ENCODE results near the gene MORN2.

Gene MORN2

DNA sequence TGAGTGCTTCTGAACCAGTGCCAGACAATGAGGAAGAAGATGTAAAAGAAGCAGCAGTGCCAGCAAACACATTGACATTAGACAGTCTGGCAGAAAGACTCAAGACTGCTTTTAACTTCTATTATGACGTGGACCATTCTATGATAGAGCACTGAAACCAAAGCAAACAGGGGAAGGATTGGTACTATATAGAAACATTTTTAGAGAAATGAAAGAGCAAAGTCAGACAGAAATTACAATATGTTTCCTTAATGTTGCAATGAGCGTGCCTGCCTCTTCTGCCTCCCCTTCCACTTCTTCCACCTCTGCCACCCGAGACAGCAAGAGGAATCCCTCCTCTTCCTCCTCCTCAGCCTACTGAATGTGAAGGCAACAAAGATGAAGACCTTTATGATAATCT, 39.8 kb upstream of the MORN2 start:
- H3K9me3 ChIP-seq (ENCODE audit: low read length), result no peaks in the 10 kb centered on the region
- H3K9me2 ChIP-seq (ENCODE audit: low read depth, low read length), result no peaks in the 10 kb centered on the region
- H3K4me3 ChIP-seq (ENCODE audit: low read depth, low read length, poor library complexity, severe bottlenecking), result no peak overlapping the region
- H3K27ac ChIP-seq (ENCODE audit: low read depth, low read length, poor library complexity, severe bottlenecking), result no peak overlapping the region
- no peaks in the 10 kb centered on the region for H3K27me3 ChIP-seq (ENCODE audit: insufficient read depth, low read length)
- peaks cover 25% of the 10 kb centered on the region for H3K36me3 ChIP-seq (ENCODE audit: insufficient read depth, low read length)
- H3K4me2 ChIP-seq (ENCODE audit: low read length), result no peak overlapping the region
- H3K79me2 ChIP-seq (ENCODE audit: insufficient read depth, low read length), result no peaks in the 10 kb centered on the region
- no peak overlapping the region for H3K9ac ChIP-seq (ENCODE audit: low read length)
- TF ChIP-seq, protein P1, sequence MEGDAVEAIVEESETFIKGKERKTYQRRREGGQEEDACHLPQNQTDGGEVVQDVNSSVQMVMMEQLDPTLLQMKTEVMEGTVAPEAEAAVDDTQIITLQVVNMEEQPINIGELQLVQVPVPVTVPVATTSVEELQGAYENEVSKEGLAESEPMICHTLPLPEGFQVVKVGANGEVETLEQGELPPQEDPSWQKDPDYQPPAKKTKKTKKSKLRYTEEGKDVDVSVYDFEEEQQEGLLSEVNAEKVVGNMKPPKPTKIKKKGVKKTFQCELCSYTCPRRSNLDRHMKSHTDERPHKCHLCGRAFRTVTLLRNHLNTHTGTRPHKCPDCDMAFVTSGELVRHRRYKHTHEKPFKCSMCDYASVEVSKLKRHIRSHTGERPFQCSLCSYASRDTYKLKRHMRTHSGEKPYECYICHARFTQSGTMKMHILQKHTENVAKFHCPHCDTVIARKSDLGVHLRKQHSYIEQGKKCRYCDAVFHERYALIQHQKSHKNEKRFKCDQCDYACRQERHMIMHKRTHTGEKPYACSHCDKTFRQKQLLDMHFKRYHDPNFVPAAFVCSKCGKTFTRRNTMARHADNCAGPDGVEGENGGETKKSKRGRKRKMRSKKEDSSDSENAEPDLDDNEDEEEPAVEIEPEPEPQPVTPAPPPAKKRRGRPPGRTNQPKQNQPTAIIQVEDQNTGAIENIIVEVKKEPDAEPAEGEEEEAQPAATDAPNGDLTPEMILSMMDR (IDR thresholded peaks at IDR 0.05; ENCODE audit: low read length), result no peak
- no peak for TF ChIP-seq EZH2 (IDR thresholded peaks at IDR 0.05; ENCODE audit: borderline replicate concordance, low read length)
- H4K20me1 ChIP-seq (ENCODE audit: insufficient read depth, low read length), result no peaks in the 10 kb centered on the region
- H2AFZ ChIP-seq (ENCODE audit: low read length), result no peak overlapping the region
- no peaks in the 10 kb centered on the region for H3F3A ChIP-seq (ENCODE audit: insufficient read depth, low read length)
- H3K4me1 ChIP-seq (ENCODE audit: insufficient read depth, low read length, severe bottlenecking), result no peaks in the 10 kb centered on the region

DNA sequence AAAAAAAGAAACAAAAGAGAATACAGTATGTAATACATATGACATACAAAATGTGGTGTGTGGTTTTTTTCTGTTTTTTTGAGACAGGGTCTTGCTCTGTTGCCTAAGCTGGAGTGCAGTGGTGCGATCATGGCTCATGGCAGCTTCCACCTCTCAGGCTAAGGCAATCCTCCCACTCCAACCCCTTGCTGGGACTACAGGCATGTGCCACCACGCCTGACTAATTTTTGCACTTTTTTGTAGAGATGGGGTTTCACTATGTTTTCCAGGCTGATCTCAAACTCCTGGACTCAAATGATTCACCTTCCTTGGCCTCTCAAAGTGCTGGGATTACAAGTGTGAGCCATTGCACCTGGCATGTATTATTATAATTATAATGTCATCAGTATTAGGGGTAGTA, 39.0 kb upstream of the MORN2 start:
- Histone ChIP-seq H3K4me2 (ENCODE audit: low read length) (no peak overlapping the region), H2AFZ (ENCODE audit: low read length) (no peak overlapping the region), H4K20me1 (ENCODE audit: insufficient read depth, low read length) (no peaks in the 10 kb centered on the region), H3K9me2 (ENCODE audit: low read depth, low read length) (no peaks in the 10 kb centered on the region), H3K4me1 (ENCODE audit: insufficient read depth, low read length, severe bottlenecking) (no peaks in the 10 kb centered on the region), H3K79me2 (ENCODE audit: insufficient read depth, low read length) (no peaks in the 10 kb centered on the region), H3K27me3 (ENCODE audit: insufficient read depth, low read length) (no peaks in the 10 kb centered on the region), H3K9ac (ENCODE audit: low read length) (no peak overlapping the region), H3K27ac (ENCODE audit: low read depth, low read length, poor library complexity, severe bottlenecking) (no peak overlapping the region), H3K4me3 (ENCODE audit: low read depth, low read length, poor library complexity, severe bottlenecking) (no peak overlapping the region), H3K9me3 (ENCODE audit: low read length) (no peaks in the 10 kb centered on the region), H3K36me3 (ENCODE audit: insufficient read depth, low read length) (peaks cover 32% of the 10 kb centered on the region), H3F3A (ENCODE audit: insufficient read depth, low read length) (no peaks in the 10 kb centered on the region)
- no peak for TF ChIP-seq EZH2 (IDR thresholded peaks at IDR 0.05; ENCODE audit: borderline replicate concordance, low read length)
- TF ChIP-seq, protein P1 (IDR thresholded peaks at IDR 0.05; ENCODE audit: low read length), result no peak

DNA sequence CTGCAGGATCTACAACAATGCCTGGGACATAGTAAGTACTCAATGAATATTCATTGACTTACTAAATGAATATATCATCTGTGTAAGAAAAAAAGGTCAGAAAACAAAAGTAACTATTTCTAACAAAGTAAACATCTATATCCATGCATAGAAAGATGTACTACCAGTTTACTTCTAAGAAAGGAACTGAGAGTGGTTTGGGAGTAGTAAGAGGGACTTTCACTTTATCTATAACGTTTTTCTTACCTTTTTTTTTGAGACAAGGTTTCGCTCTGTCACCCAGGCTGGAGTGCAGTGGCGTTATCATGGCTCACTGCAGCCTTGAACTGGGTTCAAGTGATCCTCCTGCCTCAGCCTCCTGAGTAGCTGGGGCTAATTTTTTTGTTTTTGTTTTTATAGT, 25.7 kb upstream of the MORN2 start:
- Histone ChIP-seq H3F3A (ENCODE audit: insufficient read depth, low read length) (no peaks in the 10 kb centered on the region; the same call in 1 of the 2 replicates), H4K20me1 (ENCODE audit: insufficient read depth, low read length) (no peaks in the 10 kb centered on the region), H3K9me3 (ENCODE audit: low read length) (no peaks in the 10 kb centered on the region), H3K79me2 (ENCODE audit: insufficient read depth, low read length) (no peaks in the 10 kb centered on the region), H3K36me3 (ENCODE audit: insufficient read depth, low read length) (peaks cover 19% of the 10 kb centered on the region; the same call in 1 of the 2 replicates), H3K9ac (ENCODE audit: low read length) (no peak overlapping the region), H3K4me1 (ENCODE audit: insufficient read depth, low read length, severe bottlenecking) (no peaks in the 10 kb centered on the region), H3K4me2 (ENCODE audit: low read length) (no peak overlapping the region), H3K27me3 (ENCODE audit: insufficient read depth, low read length) (no peaks in the 10 kb centered on the region), H3K27ac (ENCODE audit: low read depth, low read length, poor library complexity, severe bottlenecking) (no peak overlapping the region), H2AFZ (ENCODE audit: low read length) (no peak overlapping the region), H3K4me3 (ENCODE audit: low read depth, low read length, poor library complexity, severe bottlenecking) (no peak overlapping the region), H3K9me2 (ENCODE audit: low read depth, low read length) (no peaks in the 10 kb centered on the region)
- TF ChIP-seq EZH2 (IDR thresholded peaks at IDR 0.05; ENCODE audit: borderline replicate concordance, low read length), result no peak
- TF ChIP-seq, protein P1 (IDR thresholded peaks at IDR 0.05; ENCODE audit: low read length), result no peak

Measured in OCI-LY1 (cell line).